GM12878 (cell line): ENCODE measurements around the gene ZNF426. TPM values are rescaled to one million over a fixed set of nuclear protein-coding genes. Genes with fewer than 3 reads are reported as not detected.
A peak's percentile ranks its signal among the peaks of the same experiment; 100 is the strongest.
"Not testable (repeated sequence)": the region's sequence is repeated elsewhere in the genome, so short reads cannot be mapped to it uniquely, and the experiment has no call there.

Source experiments
- ATAC-seq: fragments of 200-7000 bp; cut with Tn5 transposase; 3 replicates; pipeline ENCODE4 v1.9.1; 2020; ENCODE audit warnings: mild to moderate bottlenecking, moderate library complexity
- BruUV-seq: library from RNA; stranded (reverse); fragments of 400-500 nt; replicated peaks from 2 replicates; lab custom pipeline; 2021; lab: Mats Ljungman, UMichigan
- CTCF ChIA-PET: fragments of 300-600 bp; sonication (Branson Sonifier 250); formaldehyde crosslinking; extraction: SDS; loops from one replicate; lab custom pipeline; 2021; ENCODE audit warnings: inconsistent platforms; lab: Yijun Ruan, JAX
- POLR2A ChIA-PET: fragments of 350-600 bp; formaldehyde crosslinking; extraction: SDS; loops from one replicate; lab custom pipeline; 2021; ENCODE audit warnings: inconsistent platforms; lab: Charles Lee
- RAD21 ChIA-PET: fragments of 300-600 bp; sonication (Branson Sonifier 250); formaldehyde crosslinking; loops from one replicate; lab custom pipeline; 2023; ENCODE audit warnings: antibody characterized with exemption; ENCODE audit not compliant: unreplicated experiment; lab: Charles Lee
- SMC1A ChIA-PET: fragments of 300-600 bp; sonication (Branson Sonifier 250); formaldehyde crosslinking; loops from one replicate; lab custom pipeline; 2023; ENCODE audit not compliant: unreplicated experiment, uncharacterized antibody; lab: Charles Lee
- DNase-seq: peaks from one replicate; pipeline ENCODE4 v3.0.0-alpha.2; 2011; ENCODE audit warnings: low read depth, low spot score
- FAIRE-seq: peaks from 3 replicates; lab custom pipeline; 2011; peaks lifted over from hg19 to GRCh38; lab: Jason Lieb, UNC
- H2AFZ ChIP-seq: 2 replicates; pipeline ENCODE4 v1.6.0; 2011; ENCODE audit warnings: low read depth, low read length, control low read depth; ENCODE audit not compliant: control insufficient read depth
- H3K27ac ChIP-seq: 2 replicates; pipeline ENCODE4 v1.5.1; 2011; ENCODE audit warnings: control low read depth; ENCODE audit not compliant: control insufficient read depth, insufficient read depth
- H3K27me3 ChIP-seq, 2 experiments: replicated peaks in 1 of 2; 2 replicates each; pipeline versions ENCODE4 v1.6.0 to v1.6.1; 2011; ENCODE audit warnings: low read length in 1 of 2; ENCODE audit not compliant: control insufficient read depth in 2 of 2, insufficient read depth in 2 of 2
- H3K36me3 ChIP-seq, 2 experiments: 2 replicates each; pipeline ENCODE4 v1.5.1; 2011; ENCODE audit warnings: low read length in 1 of 2; ENCODE audit not compliant: control insufficient read depth in 2 of 2, insufficient read depth in 2 of 2
- H3K4me1 ChIP-seq: 2 replicates; pipeline ENCODE4 v1.6.1; 2011; ENCODE audit warnings: mild to moderate bottlenecking, low read length, moderate library complexity, mixed read lengths; ENCODE audit not compliant: control insufficient read depth, insufficient read depth
- H3K4me2 ChIP-seq: 2 replicates; pipeline ENCODE4 v1.6.0; 2011; ENCODE audit warnings: control low read depth; ENCODE audit not compliant: control insufficient read depth, insufficient read depth
- H3K4me3 ChIP-seq: fragments of 200-600 bp; sonication (generic); 2 replicates; pipeline ENCODE4 v1.5.1; 2016
- H3K79me2 ChIP-seq: 2 replicates; pipeline ENCODE4 v1.6.0; 2011; ENCODE audit warnings: low read length; ENCODE audit not compliant: control insufficient read depth, insufficient read depth
- H3K9ac ChIP-seq: 2 replicates; pipeline ENCODE4 v1.8.0; 2011; ENCODE audit warnings: low read length, control low read depth, mixed read lengths; ENCODE audit not compliant: control insufficient read depth, insufficient read depth
- H3K9me3 ChIP-seq: replicated peaks from 3 replicates; pipeline ENCODE4 v1.5.1; 2011; ENCODE audit warnings: mild to moderate bottlenecking, low read length; ENCODE audit not compliant: control insufficient read depth, insufficient read depth
- H4K20me1 ChIP-seq: 2 replicates; pipeline ENCODE4 v1.6.0; 2011; ENCODE audit not compliant: control insufficient read depth, insufficient read depth
- FOS ChIP-seq: IDR thresholded peaks from 3 replicates; pipeline ENCODE4 v1.6.1; 2011; ENCODE audit warnings: borderline replicate concordance; ENCODE audit not compliant: insufficient read length; ENCODE audit errors: extremely low read depth
- MXI1 ChIP-seq: fragments of 150-350 bp; IDR thresholded peaks from 2 replicates; pipeline ENCODE4 v1.6.1; 2011; ENCODE audit warnings: low read depth, mild to moderate bottlenecking, inconsistent platforms, low read length, improper control_type of control experiment
- POLR2AphosphoS2 ChIP-seq: IDR thresholded peaks from 2 replicates; pipeline ENCODE4 v1.6.1; 2011; ENCODE audit warnings: low read depth, mild to moderate bottlenecking, low read length, improper control_type of control experiment, moderate library complexity
- ZBTB4 ChIP-seq: fragments of 450-650 bp; formaldehyde crosslinking; IDR thresholded peaks from 2 replicates; pipeline ENCODE4 v1.4.0; 2022; ENCODE audit warnings: mild to moderate bottlenecking, moderate library complexity
- WGBS: methylation state at CpG from one replicate; pipeline ENCODE4 v1.1.6; 2016; ENCODE audit warnings: low lambda C conversion rate; ENCODE audit not compliant: insufficient replicate concordance, insufficient coverage; ENCODE audit errors: missing lambda C conversion rate; 5-methylcytosine and 5-hydroxymethylcytosine counted together
- in situ Hi-C: fragments of 300-500 bp; cut with MboI; formaldehyde crosslinking; loops from 9 replicates; pipeline ENCODE4 v1.14.3; 2018; ENCODE audit warnings: mixed read lengths
- intact Hi-C: fragments of 100-400 bp; cut with micrococcal nuclease; formaldehyde crosslinking; loops from one replicate; pipeline ENCODE4 v1.14.2; 2022; ENCODE audit not compliant: unreplicated experiment
- polyA plus RNA-seq, 11 experiments: library from polyadenylated mRNA; depleted of rRNA in 4 of 11; unstranded in 6 of 11; stranded (reverse) in 5 of 11; fragments of >200 nt; fragmentation: Nextera tagmentation in 4 of 11; fragmentation: Illumina TruSeq in 1 of 11; extraction: Ambion mirVana in 4 of 11; extraction: Trizol in 1 of 11; gene quantifications; 1 replicate in 1 of 11; 2 replicates in 10 of 11; pipeline versions ENCODE4 v1.2.1 to v1.2.3, GENCODE V29; 2011 to 2016; ENCODE audit warnings: inconsistent platforms in 2 of 11, missing spikeins in 2 of 11, low read depth in 1 of 11
- total RNA-seq, 4 experiments: library from RNA; depleted of rRNA in 3 of 4; stranded (reverse); fragments of >200 nt in 3 of 4; fragmentation: Illumina TruSeq in 1 of 4; extraction: Trizol in 1 of 4; gene quantifications; 2 replicates each; pipeline versions ENCODE4 v1.2.1 to v1.2.3, GENCODE V29; 2013 to 2021

ZNF426 gene
- total and polyA plus RNA-seq, 10 of the 15 experiments (the other 5 are each of a cell fraction or from before 2014, with no cell fraction given), result 3.0 to 11.3 (median 6.8) TPM

- TF ChIP-seq ZBTB4 (CRISPR knock-in tag) (no peak), MXI1 (peak; percentile 95), POLR2AphosphoS2 (peak; percentile 80; the same call in 1 of the 2 replicates), FOS (no peak)
These were observed 45.8 kb upstream of the ZNF426 start, which contains the start of gene ZNF121 (continued) for GRCh38 chr19:9584073-9584833.

- H3K27ac ChIP-seq, ATAC-seq, POLR2A ChIA-PET, intact Hi-C loops, H2AFZ ChIP-seq, H3K36me3 ChIP-seq, in situ Hi-C loops, SMC1A ChIA-PET, BruUV-seq, H3K27me3 ChIP-seq, DNase-seq, H3K9ac ChIP-seq, H4K20me1 ChIP-seq, CTCF ChIA-PET, H3K4me1 ChIP-seq: not testable (repeated sequence)
- Histone ChIP-seq H3K79me2 (peaks cover 60% of the 10 kb centered on the region), H3K9me3 (peaks cover 16% of the 10 kb centered on the region), H3K4me3 (peak overlapping the region; percentile 45; the same call in 1 of the 2 replicates), H3K4me2 (peak overlapping the region; percentile 30; the same call in 1 of the 2 replicates)
- RAD21 ChIA-PET, result interaction anchor here (0.6 kb wide), 1 partner anchor 801 kb away, joined by 3 read pairs; no protein-coding TSS in a partner anchor
- peak; percentile 47 for FAIRE-seq
- WGBS, result 96% methylated on average over 11 of the region's 13 CpGs
These were observed 43.8 kb upstream of the ZNF426 start for GRCh38 chr19:9582081-9582725.
